Astrocyte of the spinal cord (primary cell): ENCODE data around the gene SATB2.

Source experiments
- DNase-seq: peaks from one replicate; pipeline ENCODE4 v3.0.0; 2011; ENCODE audit warnings: low read depth, low spot score
- H3K4me3 ChIP-seq: 2 replicates; pipeline ENCODE4 v1.5.1; 2011; ENCODE audit warnings: low read depth, mild to moderate bottlenecking, low read length, moderate library complexity
- CTCF ChIP-seq: IDR thresholded peaks from 2 replicates; pipeline ENCODE4 v1.5.1; 2012; ENCODE audit warnings: low read depth, mild to moderate bottlenecking, low read length, inconsistent platforms
- in situ Hi-C: cut with HindIII; loops from 2 replicates; pipeline ENCODE4 v1.10.0; 2017; ENCODE audit warnings: low sequenced_read_pairs

Gene SATB2

GRCh38 chr2:199457147-199458008 is at the start of gene SATB2:
TSS of gene SATB2 (minus strand) at chr2:199457939. CDS start at chr2:199456037, 1,902 bp downstream.
- in situ Hi-C loops = no loop called here
- no peak for TF ChIP-seq CTCF
- peak within 1 kb of the TSS; percentile 70 for H3K4me3 ChIP-seq
- DNase-seq = peak; percentile 67

- in situ Hi-C loops = no loop called here
- TF ChIP-seq CTCF = no peak
- no peak overlapping the region for H3K4me3 ChIP-seq
- no peak for DNase-seq
Measured at GRCh38 chr2:199505755-199506403, 48.1 kb upstream of the SATB2 start.

- TF ChIP-seq CTCF = no peak
- H3K4me3 ChIP-seq = no peak overlapping the region
- DNase-seq = no peak
- in situ Hi-C loops = no loop called here
Measured at GRCh38 chr2:199503148-199503547, 45.4 kb upstream of the SATB2 start.

GRCh38 chr2:199499005-199499404 is 41.3 kb upstream of the SATB2 start:
- no peak overlapping the region for H3K4me3 ChIP-seq
- in situ Hi-C loops = no loop called here
- TF ChIP-seq CTCF = no peak
- DNase-seq = no peak

- in situ Hi-C loops = no loop called here
- TF ChIP-seq CTCF = no peak
- H3K4me3 ChIP-seq = no peak overlapping the region
- DNase-seq = no peak
Measured at GRCh38 chr2:199495147-199495546, 37.4 kb upstream of the SATB2 start.

GRCh38 chr2:199490049-199490448 is 32.3 kb upstream of the SATB2 start:
- in situ Hi-C loops = no loop called here
- TF ChIP-seq CTCF = no peak
- no peak overlapping the region for H3K4me3 ChIP-seq
- no peak for DNase-seq
